Loucy (cell line): ENCODE results near the gene POLR2J.
"Not testable (repeated sequence)": the region's sequence is repeated elsewhere in the genome, so short reads cannot be mapped to it uniquely, and the experiment has no call there.

Experiments
- H2AFZ ChIP-seq: fragments of 200-600 bp; sonication (generic); 2 replicates; pipeline ENCODE4 v1.6.0; 2016; ENCODE audit warnings: antibody characterized with exemption, mild to moderate bottlenecking, low read length, moderate library complexity
- H3F3A ChIP-seq: fragments of 200-600 bp; 2 replicates; pipeline ENCODE4 v1.6.0; 2016; ENCODE audit warnings: antibody characterized with exemption, low read depth, mild to moderate bottlenecking
- H3K27me3 ChIP-seq: fragments of 200-600 bp; sonication (generic); 2 replicates; pipeline ENCODE4 v1.6.1; 2014; ENCODE audit warnings: low read length, mild to moderate bottlenecking; ENCODE audit not compliant: insufficient read depth, poor library complexity, severe bottlenecking
- H3K36me3 ChIP-seq: fragments of 200-600 bp; sonication (generic); 2 replicates; pipeline ENCODE4 v1.6.1; 2016; ENCODE audit warnings: low read length; ENCODE audit not compliant: insufficient read depth
- H3K4me1 ChIP-seq: fragments of 200-600 bp; sonication (generic); 2 replicates; pipeline ENCODE4 v1.5.1; 2014; ENCODE audit warnings: low read length, mild to moderate bottlenecking; ENCODE audit not compliant: insufficient read depth, poor library complexity, severe bottlenecking
- H3K4me2 ChIP-seq: fragments of 200-600 bp; sonication (generic); 2 replicates; pipeline ENCODE4 v1.6.0; 2014; ENCODE audit warnings: antibody characterized with exemption, low read length, low read depth, mild to moderate bottlenecking; ENCODE audit not compliant: poor library complexity, severe bottlenecking
- H3K4me3 ChIP-seq: fragments of 200-600 bp; sonication (generic); 2 replicates; pipeline ENCODE4 v1.5.1; 2014; ENCODE audit warnings: low read length, mild to moderate bottlenecking, mixed read lengths; ENCODE audit not compliant: poor library complexity, severe bottlenecking
- H3K79me2 ChIP-seq: fragments of 200-600 bp; sonication (generic); 2 replicates; pipeline ENCODE4 v1.6.1; 2014; ENCODE audit warnings: low read length; ENCODE audit not compliant: insufficient read depth
- H3K9ac ChIP-seq: fragments of 200-600 bp; sonication (generic); 2 replicates; pipeline ENCODE4 v1.6.0; 2014; ENCODE audit warnings: mild to moderate bottlenecking, low read depth, low read length, moderate library complexity; ENCODE audit not compliant: poor library complexity, severe bottlenecking
- H3K9me2 ChIP-seq: fragments of 200-600 bp; sonication (generic); replicated peaks from 2 replicates; pipeline ENCODE4 v1.6.1; 2016; ENCODE audit warnings: low read depth, low read length, mixed read lengths
- H3K9me3 ChIP-seq: fragments of 200-600 bp; sonication (generic); 2 replicates; pipeline ENCODE4 v1.6.1; 2014; ENCODE audit warnings: mild to moderate bottlenecking, antibody characterized with exemption, low read length, low read depth; ENCODE audit not compliant: insufficient read depth
- H4K20me1 ChIP-seq: fragments of 200-600 bp; sonication (generic); 2 replicates; pipeline ENCODE4 v1.6.0; 2014; ENCODE audit warnings: antibody characterized with exemption, low read length, mild to moderate bottlenecking; ENCODE audit not compliant: insufficient read depth, poor library complexity, severe bottlenecking
- TF ChIP-seq, protein P1 (sequence below): fragments of 200-600 bp; sonication (generic); conservative IDR thresholded peaks from 2 replicates; pipeline ENCODE4 v1.5.1; 2014; ENCODE audit warnings: mild to moderate bottlenecking, antibody characterized with exemption, low read length

POLR2J gene

DNA sequence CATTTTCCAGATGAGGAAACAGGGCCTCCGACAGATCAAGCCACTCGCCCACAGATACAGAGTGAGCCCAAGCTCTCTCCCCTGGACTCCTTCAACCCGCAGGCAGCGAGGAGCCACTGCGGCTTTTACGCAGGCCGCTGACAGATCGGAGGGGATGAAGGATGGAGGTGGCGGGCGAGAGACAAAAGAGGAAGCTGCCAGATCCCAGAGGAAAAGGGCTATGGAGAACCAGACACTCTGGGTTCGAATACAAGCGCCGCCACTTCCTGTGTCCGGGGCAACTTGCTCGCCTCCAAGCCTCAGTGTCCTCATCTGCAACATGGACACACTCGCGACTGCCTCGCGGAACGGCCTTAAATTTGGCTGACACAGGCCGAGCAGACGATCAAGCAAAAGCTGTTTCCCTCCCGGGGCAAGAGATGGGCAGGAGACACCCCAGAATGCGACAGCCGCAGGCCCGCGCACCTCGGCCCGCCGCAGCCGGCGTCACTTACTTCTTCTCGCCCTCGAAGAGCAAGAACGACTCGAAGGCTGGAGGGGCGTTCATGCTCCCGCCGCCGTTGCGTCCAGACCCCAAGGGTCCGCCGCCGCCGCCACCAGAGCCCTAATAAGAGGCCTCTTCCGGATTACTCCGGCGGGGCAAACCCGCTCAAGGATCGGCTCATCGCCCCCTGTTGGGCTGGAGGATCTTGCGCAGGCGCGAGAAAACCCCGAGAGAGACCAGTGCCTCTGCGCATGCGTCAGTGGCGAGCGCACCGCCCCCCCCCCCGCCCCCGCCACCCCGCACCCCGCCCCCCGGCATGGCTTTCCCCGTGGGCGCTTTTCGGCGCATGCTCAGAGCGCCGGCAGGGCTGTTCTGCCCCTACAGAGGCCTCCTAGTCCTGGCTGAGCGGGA is at the start of gene POLR2J:
Gene POLR2J (minus strand): TSS at position 609 of the 895 bp plus-strand sequence. CDS start 62 bp downstream, at position 547.
- not testable (repeated sequence) for H3K9me2 ChIP-seq, H3K9ac ChIP-seq
- TF ChIP-seq, protein P1, sequence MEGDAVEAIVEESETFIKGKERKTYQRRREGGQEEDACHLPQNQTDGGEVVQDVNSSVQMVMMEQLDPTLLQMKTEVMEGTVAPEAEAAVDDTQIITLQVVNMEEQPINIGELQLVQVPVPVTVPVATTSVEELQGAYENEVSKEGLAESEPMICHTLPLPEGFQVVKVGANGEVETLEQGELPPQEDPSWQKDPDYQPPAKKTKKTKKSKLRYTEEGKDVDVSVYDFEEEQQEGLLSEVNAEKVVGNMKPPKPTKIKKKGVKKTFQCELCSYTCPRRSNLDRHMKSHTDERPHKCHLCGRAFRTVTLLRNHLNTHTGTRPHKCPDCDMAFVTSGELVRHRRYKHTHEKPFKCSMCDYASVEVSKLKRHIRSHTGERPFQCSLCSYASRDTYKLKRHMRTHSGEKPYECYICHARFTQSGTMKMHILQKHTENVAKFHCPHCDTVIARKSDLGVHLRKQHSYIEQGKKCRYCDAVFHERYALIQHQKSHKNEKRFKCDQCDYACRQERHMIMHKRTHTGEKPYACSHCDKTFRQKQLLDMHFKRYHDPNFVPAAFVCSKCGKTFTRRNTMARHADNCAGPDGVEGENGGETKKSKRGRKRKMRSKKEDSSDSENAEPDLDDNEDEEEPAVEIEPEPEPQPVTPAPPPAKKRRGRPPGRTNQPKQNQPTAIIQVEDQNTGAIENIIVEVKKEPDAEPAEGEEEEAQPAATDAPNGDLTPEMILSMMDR = 0 out of 2 replicates have a peak, but pooled peaks have one; percentile 12

DNA sequence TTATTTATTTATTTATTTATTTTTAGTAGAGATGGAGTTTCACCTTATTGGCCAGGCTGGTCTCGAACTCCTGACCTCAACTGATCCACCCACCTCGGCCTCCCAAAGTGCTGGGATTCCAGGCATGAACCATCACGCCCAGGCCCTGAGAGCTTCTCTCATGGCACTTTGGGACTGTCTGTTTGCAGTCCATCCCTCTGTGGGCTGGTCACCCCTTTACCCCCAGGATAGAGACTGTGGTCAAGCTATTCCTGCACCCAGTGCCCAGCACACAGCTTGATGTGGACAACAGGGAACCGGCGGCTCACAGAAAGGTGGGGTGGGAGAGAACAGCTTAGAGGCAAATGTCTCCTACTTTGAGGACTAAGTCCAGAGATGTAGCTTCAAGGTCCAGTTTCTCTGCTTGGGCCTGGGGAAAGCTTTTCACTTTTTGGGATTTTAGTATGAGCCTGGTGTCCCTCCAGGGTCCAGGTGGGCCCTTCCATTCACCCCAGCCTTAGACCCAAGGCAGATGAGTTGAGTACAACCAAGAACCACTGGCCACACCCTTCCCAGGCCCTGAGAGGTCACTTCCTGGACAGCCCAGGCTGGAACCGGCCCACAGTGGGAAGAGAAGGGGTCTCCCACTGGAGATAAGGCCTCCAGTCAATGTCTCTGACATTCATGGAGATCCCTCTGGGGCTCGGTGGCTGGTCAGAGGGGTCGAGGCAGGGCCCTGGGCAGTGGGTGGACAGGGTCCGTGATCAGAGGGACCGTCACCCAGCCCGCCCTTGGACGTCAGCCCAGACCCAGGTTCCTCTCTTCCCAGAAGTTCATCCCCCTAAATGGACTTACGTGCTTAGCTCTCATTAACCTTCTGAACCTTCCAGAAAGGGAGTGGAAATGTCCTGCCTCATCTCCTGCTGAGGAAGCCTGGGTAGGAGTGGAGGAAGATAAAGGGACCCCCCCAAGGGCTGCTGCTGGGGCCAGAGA is 49.4 kb upstream of the POLR2J start:
- H3K27me3 ChIP-seq, H3F3A ChIP-seq, H3K9me3 ChIP-seq, H3K9me2 ChIP-seq, H3K79me2 ChIP-seq, H2AFZ ChIP-seq, H3K4me1 ChIP-seq, H3K9ac ChIP-seq, H3K4me2 ChIP-seq, H3K4me3 ChIP-seq, H3K36me3 ChIP-seq, H4K20me1 ChIP-seq: not testable (repeated sequence)

More for the DNA sequence above, at the start of gene POLR2J:
- H4K20me1 ChIP-seq, H3K79me2 ChIP-seq, H3K4me1 ChIP-seq, H3K9me3 ChIP-seq, H2AFZ ChIP-seq, H3K36me3 ChIP-seq, H3K27me3 ChIP-seq, H3F3A ChIP-seq, H3K4me2 ChIP-seq: not testable (repeated sequence)
- H3K4me3 ChIP-seq = peak within 1 kb of the TSS; percentile 60

DNA sequence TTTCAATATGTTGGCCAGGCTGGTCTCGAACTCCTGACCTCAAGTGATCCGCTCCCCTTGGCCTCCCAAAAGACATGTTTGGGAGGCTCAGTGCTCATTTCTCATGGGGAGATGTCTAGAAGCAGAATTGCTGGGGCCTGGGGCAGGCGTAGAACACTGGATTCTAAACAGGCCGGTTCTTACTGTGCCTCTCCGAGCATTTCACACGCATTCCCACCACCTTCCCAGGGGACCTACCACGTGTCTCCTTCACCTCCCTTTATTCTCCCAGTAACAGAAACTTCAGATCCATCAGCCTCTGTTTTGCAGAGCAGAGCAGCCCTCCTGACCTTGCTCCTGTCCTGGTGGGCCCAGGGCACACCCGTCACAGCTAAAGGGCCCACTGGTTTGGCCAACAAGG is 48.5 kb upstream of the POLR2J start:
- not testable (repeated sequence) for H3K9me2 ChIP-seq, H3K36me3 ChIP-seq, H3K27me3 ChIP-seq, H3K9ac ChIP-seq, H3K4me2 ChIP-seq, H2AFZ ChIP-seq, H3F3A ChIP-seq, H3K79me2 ChIP-seq, H3K4me1 ChIP-seq, H3K9me3 ChIP-seq, H4K20me1 ChIP-seq, H3K4me3 ChIP-seq

DNA sequence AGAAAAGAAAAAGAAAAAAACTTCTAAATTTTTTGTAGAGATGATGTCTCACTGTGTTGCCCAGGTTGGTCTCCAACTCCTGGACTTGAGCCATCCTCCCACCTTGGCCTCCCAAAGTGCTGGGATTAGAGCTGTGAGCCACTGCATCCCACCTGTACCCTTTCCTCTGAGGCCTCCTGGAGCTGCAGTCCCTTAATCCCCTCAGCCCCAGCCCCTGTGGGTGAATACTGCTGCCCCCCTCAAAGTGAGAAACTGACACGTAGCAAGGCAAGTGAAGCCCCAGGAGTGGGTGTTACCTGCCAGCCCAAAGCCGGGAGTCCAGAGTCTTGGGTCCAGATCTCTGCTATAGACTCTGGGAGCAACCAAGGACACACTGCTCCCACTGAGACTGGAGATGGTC is 46.1 kb upstream of the POLR2J start:
- H3K9me2 ChIP-seq, H3K9ac ChIP-seq, H3K4me2 ChIP-seq, H2AFZ ChIP-seq, H3K79me2 ChIP-seq, H3K9me3 ChIP-seq, H3K36me3 ChIP-seq, H3K4me3 ChIP-seq, H3F3A ChIP-seq, H4K20me1 ChIP-seq, H3K27me3 ChIP-seq, H3K4me1 ChIP-seq: not testable (repeated sequence)

DNA sequence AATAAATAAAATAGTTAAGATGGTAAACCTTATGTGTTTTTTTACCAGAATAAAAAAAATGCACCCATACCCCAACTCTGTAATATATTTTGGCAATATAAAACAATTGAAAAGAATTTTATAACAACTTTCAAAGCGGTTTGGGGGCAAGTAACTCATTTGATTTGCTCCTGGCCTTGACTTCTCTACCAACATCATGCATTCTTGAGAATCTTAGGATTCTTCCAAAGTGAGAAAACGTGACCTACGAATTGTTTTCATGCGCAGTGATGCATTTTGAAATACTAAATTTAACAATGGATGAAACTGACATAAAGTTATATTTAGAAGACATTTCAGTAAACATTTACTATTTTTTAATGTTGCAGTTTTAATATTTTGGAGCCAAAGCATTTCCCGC is 42.1 kb upstream of the POLR2J start:
- not testable (repeated sequence) for H3K36me3 ChIP-seq, H3K27me3 ChIP-seq, H3K79me2 ChIP-seq, H2AFZ ChIP-seq, H3K4me1 ChIP-seq, H3K4me3 ChIP-seq, H3K4me2 ChIP-seq, H4K20me1 ChIP-seq, H3K9me3 ChIP-seq, H3K9me2 ChIP-seq, H3F3A ChIP-seq, H3K9ac ChIP-seq

DNA sequence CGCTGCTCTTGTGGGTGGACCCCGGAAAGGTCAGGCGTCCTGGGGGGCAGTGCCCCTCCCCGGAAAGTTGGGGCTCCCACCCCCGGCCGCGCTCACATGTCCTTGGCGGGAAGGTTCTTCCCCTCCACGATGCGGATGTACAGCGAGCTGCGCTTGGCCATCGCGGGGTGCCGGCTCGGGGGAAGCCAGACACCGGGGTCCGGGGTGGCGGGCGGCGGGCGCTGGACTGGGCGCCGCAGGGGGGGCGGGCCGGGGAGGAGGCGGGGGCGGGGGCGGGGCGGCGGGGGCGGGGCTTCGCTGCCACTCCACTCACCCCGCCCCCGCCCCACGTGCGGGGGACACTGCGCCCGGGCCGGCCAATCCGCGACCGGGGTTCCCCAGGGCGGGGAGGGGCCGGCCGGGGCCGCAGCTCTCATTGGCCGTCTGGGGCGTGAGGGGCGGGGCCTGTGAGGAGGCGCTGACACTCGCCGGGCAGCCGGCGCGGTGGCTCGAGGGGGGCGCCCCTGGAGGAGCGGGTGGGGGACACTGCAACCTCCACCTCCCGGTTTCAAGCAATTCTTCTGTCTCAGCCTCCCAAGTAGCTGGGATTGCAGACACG is 38.9 kb upstream of the POLR2J start, which contains the start of gene RASA4B:
Gene RASA4B (minus strand): TSS at position 228 of the 598 bp plus-strand sequence. CDS start 67 bp downstream, at position 161.
- not testable (repeated sequence) for H3K9me2 ChIP-seq, H3K9ac ChIP-seq, H3K4me3 ChIP-seq

More for the DNA sequence above, 38.9 kb upstream of the POLR2J start, which contains the start of gene RASA4B:
- H4K20me1 ChIP-seq, H3K4me2 ChIP-seq, H3K4me1 ChIP-seq, H3K36me3 ChIP-seq, H2AFZ ChIP-seq, H3K79me2 ChIP-seq, H3K9me3 ChIP-seq, H3K27me3 ChIP-seq, H3F3A ChIP-seq: not testable (repeated sequence)
